HL-60 (cell line): ENCODE data around the gene SLC9A7.

Experiments
- DNase-seq, 2 experiments: peaks; one replicate each; pipeline ENCODE4 v3.0.0-alpha.2; 2010 to 2020; ENCODE audit warnings: low read depth in 1 of 2, low spot score in 1 of 2
- H3K27ac ChIP-seq: fragments of 250-450 bp; sonication (Bioruptor Pico); replicated peaks from 2 replicates; pipeline ENCODE4 v1.5.1; 2020; ENCODE audit warnings: mild to moderate bottlenecking, moderate library complexity
- H3K27me3 ChIP-seq: fragments of 250-450 bp; sonication (Bioruptor Pico); 2 replicates; pipeline ENCODE4 v1.5.1; 2021; ENCODE audit warnings: mild to moderate bottlenecking, moderate library complexity; ENCODE audit not compliant: insufficient read depth, poor library complexity, severe bottlenecking
- H3K4me3 ChIP-seq: replicated peaks from 2 replicates; pipeline ENCODE4 v1.5.1; 2011; ENCODE audit warnings: mild to moderate bottlenecking, control low read depth, low read length; ENCODE audit not compliant: insufficient read depth
- GABPA ChIP-seq: IDR thresholded peaks from 2 replicates; pipeline ENCODE4 v1.6.1; 2012; ENCODE audit warnings: low read depth
- POLR2AphosphoS5 ChIP-seq: IDR thresholded peaks from 2 replicates; pipeline ENCODE4 v1.6.1; 2012; ENCODE audit warnings: low read depth
- SPI1 ChIP-seq: IDR thresholded peaks from 2 replicates; pipeline ENCODE4 v1.6.1; 2012; ENCODE audit warnings: low read depth, mild to moderate bottlenecking, borderline replicate concordance
- TF ChIP-seq, protein P1 (sequence below): IDR thresholded peaks from one replicate; pipeline ENCODE4 v1.5.1; 2011; ENCODE audit warnings: low read length, control low read depth, inconsistent platforms; ENCODE audit not compliant: insufficient read depth
- TF ChIP-seq, protein P2 (sequence below): IDR thresholded peaks from 2 replicates; pipeline ENCODE4 v1.6.1; 2012; ENCODE audit warnings: low read depth; ENCODE audit not compliant: insufficient replicate concordance

The SLC9A7 gene

DNA sequence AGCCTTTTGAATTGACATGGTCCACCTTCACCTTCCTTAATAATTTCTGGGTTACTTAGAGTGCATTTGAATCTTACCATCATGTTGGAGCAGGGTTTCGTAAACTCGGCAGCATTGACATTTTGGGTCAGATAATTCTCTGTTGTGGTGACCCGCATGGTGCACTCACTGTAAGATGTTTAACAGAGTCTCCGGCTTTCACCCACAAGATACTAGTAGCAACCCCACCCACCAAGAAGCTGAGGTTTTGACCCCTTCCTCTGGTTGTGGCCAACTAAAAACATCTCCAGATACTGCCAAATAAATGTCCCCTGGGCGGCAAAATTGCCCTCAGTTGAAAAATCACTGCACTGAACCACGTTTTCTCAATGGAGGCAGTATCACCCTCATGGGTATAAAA lies 122.7 kb downstream of the SLC9A7 start:
- no peak for DNase-seq
- Histone ChIP-seq H3K4me3 (no peak overlapping the region), H3K27me3 (no peaks in the 10 kb centered on the region), H3K27ac (no peak overlapping the region)
- TF ChIP-seq, protein P1, sequence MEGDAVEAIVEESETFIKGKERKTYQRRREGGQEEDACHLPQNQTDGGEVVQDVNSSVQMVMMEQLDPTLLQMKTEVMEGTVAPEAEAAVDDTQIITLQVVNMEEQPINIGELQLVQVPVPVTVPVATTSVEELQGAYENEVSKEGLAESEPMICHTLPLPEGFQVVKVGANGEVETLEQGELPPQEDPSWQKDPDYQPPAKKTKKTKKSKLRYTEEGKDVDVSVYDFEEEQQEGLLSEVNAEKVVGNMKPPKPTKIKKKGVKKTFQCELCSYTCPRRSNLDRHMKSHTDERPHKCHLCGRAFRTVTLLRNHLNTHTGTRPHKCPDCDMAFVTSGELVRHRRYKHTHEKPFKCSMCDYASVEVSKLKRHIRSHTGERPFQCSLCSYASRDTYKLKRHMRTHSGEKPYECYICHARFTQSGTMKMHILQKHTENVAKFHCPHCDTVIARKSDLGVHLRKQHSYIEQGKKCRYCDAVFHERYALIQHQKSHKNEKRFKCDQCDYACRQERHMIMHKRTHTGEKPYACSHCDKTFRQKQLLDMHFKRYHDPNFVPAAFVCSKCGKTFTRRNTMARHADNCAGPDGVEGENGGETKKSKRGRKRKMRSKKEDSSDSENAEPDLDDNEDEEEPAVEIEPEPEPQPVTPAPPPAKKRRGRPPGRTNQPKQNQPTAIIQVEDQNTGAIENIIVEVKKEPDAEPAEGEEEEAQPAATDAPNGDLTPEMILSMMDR, result no peak
- TF ChIP-seq POLR2AphosphoS5 (no peak), GABPA (no peak), SPI1 (no peak)
- TF ChIP-seq, protein P2, sequence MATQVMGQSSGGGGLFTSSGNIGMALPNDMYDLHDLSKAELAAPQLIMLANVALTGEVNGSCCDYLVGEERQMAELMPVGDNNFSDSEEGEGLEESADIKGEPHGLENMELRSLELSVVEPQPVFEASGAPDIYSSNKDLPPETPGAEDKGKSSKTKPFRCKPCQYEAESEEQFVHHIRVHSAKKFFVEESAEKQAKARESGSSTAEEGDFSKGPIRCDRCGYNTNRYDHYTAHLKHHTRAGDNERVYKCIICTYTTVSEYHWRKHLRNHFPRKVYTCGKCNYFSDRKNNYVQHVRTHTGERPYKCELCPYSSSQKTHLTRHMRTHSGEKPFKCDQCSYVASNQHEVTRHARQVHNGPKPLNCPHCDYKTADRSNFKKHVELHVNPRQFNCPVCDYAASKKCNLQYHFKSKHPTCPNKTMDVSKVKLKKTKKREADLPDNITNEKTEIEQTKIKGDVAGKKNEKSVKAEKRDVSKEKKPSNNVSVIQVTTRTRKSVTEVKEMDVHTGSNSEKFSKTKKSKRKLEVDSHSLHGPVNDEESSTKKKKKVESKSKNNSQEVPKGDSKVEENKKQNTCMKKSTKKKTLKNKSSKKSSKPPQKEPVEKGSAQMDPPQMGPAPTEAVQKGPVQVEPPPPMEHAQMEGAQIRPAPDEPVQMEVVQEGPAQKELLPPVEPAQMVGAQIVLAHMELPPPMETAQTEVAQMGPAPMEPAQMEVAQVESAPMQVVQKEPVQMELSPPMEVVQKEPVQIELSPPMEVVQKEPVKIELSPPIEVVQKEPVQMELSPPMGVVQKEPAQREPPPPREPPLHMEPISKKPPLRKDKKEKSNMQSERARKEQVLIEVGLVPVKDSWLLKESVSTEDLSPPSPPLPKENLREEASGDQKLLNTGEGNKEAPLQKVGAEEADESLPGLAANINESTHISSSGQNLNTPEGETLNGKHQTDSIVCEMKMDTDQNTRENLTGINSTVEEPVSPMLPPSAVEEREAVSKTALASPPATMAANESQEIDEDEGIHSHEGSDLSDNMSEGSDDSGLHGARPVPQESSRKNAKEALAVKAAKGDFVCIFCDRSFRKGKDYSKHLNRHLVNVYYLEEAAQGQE, result no peak

DNA sequence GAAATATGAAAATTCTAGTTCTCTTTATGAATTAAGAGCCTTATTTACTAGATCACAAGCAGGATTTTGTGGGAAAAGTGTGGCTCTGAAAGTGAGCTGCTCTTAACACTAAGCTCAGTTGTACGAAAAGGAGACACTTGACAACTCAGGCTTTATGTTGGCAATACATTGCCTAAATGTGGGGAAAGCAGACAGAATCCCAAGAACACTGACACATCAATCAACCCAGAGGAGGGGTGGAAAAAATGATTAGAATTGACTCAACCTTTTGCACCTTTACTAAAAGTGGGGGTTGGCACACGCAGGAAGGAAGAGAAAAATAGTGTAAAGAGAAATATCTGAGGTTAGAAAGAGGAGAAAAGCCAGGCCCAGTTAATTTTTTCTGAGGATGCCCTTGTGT lies 123.7 kb downstream of the SLC9A7 start:
- no peaks in the 10 kb centered on the region for H3K27me3 ChIP-seq
- no peak for DNase-seq
- no peak overlapping the region for H3K27ac ChIP-seq
- no peak overlapping the region for H3K4me3 ChIP-seq
- no peak for TF ChIP-seq POLR2AphosphoS5

DNA sequence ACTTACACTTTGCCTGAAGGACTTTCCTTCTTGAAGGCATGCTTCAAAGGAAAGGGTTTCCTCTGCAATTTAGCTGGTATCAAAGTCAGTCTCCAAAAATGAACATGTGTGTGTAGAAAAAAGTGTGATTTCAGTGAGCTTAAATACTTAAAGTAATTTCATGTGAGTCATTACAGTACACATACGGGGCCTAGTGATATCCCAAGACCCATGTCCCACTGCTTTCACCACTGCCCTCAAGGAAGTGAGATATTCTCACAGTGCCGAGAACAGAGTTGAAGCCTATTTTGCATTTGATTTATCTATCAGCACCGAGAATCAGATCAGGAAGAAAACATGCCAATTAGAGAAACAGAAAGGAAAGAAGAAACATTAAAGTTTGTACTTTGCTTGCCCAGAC lies 124.3 kb downstream of the SLC9A7 start:
- H3K27me3 ChIP-seq, result no peaks in the 10 kb centered on the region
- no peak overlapping the region for H3K27ac ChIP-seq
- TF ChIP-seq GABPA (no peak), POLR2AphosphoS5 (no peak), SPI1 (no peak)
- TF ChIP-seq, protein P2, result no peak
- TF ChIP-seq, protein P1, result no peak
- DNase-seq, result no peak
- no peak overlapping the region for H3K4me3 ChIP-seq

DNA sequence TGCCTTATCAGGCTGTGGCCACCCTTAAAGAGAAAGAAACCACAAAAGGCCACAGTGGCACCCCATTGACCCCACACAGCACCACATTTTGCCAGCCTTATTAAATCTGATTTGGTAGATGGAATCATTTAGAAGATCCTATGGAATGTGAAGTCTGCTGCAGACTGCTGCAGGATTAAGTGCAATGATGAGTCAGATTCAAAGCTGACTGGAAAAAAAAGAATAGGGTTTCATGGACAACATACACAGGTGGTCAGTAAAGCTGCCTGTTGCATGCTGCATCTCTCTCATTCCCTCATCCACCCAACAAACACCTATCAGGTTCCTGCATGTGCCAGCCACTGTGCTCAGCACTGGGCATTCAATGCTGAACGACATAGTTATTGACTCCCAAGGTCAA lies 128.8 kb downstream of the SLC9A7 start:
- DNase-seq, result no peak
- Histone ChIP-seq H3K27me3 (no peaks in the 10 kb centered on the region), H3K27ac (no peak overlapping the region), H3K4me3 (no peak overlapping the region)
- TF ChIP-seq, protein P1, result no peak
- TF ChIP-seq POLR2AphosphoS5, result no peak
- TF ChIP-seq, protein P2, result no peak
